ENCODE measurements around the gene EME1. TPM values are rescaled to one million over a fixed set of nuclear protein-coding genes. Genes with fewer than 3 reads are reported as not detected.

The EME1 gene
- total and polyA plus RNA-seq, 2 of the 4 experiments (the other 2 are of a cell fraction), result 9.1 to 9.4 TPM

DNA sequence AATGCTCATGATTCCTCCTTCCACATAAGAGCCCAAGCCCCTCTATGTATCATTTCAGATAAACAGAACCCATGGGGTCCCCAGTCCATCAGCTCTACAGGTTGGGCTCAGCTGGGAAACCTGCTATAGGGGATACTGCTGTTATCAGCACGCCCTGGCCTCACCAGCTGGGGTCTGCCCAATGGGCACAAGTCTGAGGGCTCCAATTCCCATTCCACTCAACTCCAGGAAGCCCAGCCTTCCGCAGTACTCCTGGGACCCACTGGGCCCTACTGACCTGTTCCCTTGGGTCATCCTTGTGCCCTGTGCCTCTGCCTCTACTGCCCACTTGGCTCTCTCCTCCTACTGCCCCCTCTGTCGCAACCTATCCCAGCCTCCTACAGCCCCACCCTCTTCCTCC is 43.3 kb upstream of the EME1 start (continued):
- TF ChIP-seq MAZ (IDR thresholded peaks at IDR 0.05; ENCODE audit: borderline replicate concordance, low read depth, low read length), result no peak
- no peak for TF ChIP-seq RAD21 (IDR thresholded peaks at IDR 0.05; ENCODE audit: low read length)
- TF ChIP-seq POLR2A (IDR thresholded peaks at IDR 0.05; ENCODE audit: low read depth, low read length), result no peak
- TF ChIP-seq MAFK (IDR thresholded peaks at IDR 0.05; ENCODE audit: low read depth, low read length), result no peak

DNA sequence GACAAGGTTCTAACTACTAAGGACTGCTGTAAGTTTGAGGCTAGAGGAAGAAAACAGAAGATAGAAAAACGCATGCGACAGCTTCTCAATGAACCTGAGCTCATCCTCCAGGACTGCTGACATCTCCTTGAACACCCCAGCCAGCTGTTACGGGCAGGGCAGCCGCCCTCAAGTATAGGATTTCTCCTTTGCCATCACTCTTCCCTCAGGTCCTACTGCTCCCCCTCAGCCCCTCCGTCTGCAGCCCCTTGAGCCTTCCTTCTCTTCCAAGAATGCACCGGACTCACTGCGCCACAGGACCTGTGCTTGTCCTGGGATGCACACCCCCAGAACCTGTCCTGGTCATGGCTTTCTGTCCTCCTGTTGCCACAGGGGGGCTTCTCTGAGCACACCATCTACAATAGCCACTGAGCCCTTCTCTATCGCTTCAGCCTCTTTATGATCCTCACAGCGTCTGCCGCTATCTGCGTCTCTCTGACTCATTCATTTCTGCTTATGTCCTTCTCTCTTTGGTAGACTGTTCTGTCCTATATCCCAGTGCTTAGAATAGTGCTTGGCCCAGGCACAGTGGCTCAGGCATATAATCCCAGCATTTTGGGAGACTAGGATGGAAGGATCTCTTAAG is 42.8 kb upstream of the EME1 start:
- WGBS, 2 experiments (ENCODE audit: extremely low coverage in 2 of 2, insufficient read length in 1 of 2), result 100% methylated on average over 3 of the region's 11 CpGs; no CpG with 5 or more reads in 1 of the 2 experiments
- Histone ChIP-seq H2BK20ac (ENCODE audit: low read depth, low read length) (no peak overlapping the region), H3K9me1 (ENCODE audit: insufficient read depth, low read length) (peaks cover 4% of the 10 kb centered on the region), H4K91ac (ENCODE audit: insufficient read depth, low read depth, low read length) (no peak overlapping the region), H2AK9ac (replicated peaks; ENCODE audit: low read depth, low read length, poor library complexity) (no peak overlapping the region), H3K9ac (ENCODE audit: low read depth, low read length) (no peak overlapping the region), H3K4me1 (ENCODE audit: control insufficient read depth, insufficient read depth, low read length) (no peaks in the 10 kb centered on the region; the same call in 1 of the 2 replicates), H3K14ac (replicated peaks; ENCODE audit: low read depth, low read length) (no peak overlapping the region), H2BK120ac (ENCODE audit: low read depth, low read length) (no peak overlapping the region), H3K56ac (ENCODE audit: extremely low read depth, insufficient read depth, low read length) (no peak overlapping the region), H4K5ac (ENCODE audit: low read depth, low read length) (no peak overlapping the region), H3K4me2 (ENCODE audit: low read depth, low read length) (no peak overlapping the region), H3K27ac (ENCODE audit: insufficient read depth, low read length) (no peak overlapping the region), H2AFZ (replicated peaks; ENCODE audit: low read length, poor library complexity) (no peak overlapping the region), H4K8ac (ENCODE audit: low read depth in 2 of 2, low read length in 2 of 2) (no peak overlapping the region), H3K36me3 (ENCODE audit: control insufficient read depth, insufficient read depth, low read length) (no peaks in the 10 kb centered on the region), H3K18ac (ENCODE audit: low read depth, low read length) (no peak overlapping the region), H3K4ac (ENCODE audit: low read depth, low read length) (no peak overlapping the region), H3K9me3 (ENCODE audit: control insufficient read depth, insufficient read depth, low read length) (no peaks in the 10 kb centered on the region), H2AK5ac (ENCODE audit: low read depth, low read length) (no peak overlapping the region), H4K20me1 (ENCODE audit: insufficient read depth, low read length) (no peaks in the 10 kb centered on the region), H3K23ac (ENCODE audit: low read depth, low read length) (no peak overlapping the region), H3K79me1 (ENCODE audit: low read depth in 1 of 2, low read length in 2 of 2) (no peaks in the 10 kb centered on the region), H3K4me3 (ENCODE audit: insufficient read depth, low read depth, low read length) (no peak overlapping the region), H2BK15ac (ENCODE audit: low read depth, low read length) (no peak overlapping the region), H2BK5ac (ENCODE audit: low read depth, low read length, poor library complexity, severe bottlenecking) (no peak overlapping the region), H3K27me3 (ENCODE audit: control insufficient read depth, insufficient read depth, low read length) (no peaks in the 10 kb centered on the region)
- intact Hi-C loops (cut with micrococcal nuclease) (no loop called here), in situ Hi-C loops (cut with MboI; ENCODE audit: low sequenced_read_pairs) (no loop called here), dilution Hi-C loops (cut with HindIII; ENCODE audit: low sequenced_read_pairs, unreplicated experiment) (no loop called here)
- ChIA-PET CTCF (no interaction called here), POLR2A (ENCODE audit: unreplicated experiment) (no interaction called here)
- DNase-seq, result no peak
- BruUV-seq (replicated peaks), result no TSS peak
- no peak for ATAC-seq (ENCODE audit: low read depth)
- no peak for TF ChIP-seq POLR2A (IDR thresholded peaks at IDR 0.05; ENCODE audit: low read depth, low read length)
- no peak for TF ChIP-seq CHD1 (IDR thresholded peaks at IDR 0.05; ENCODE audit: low read depth, low read length)
- no peak for TF ChIP-seq NFE2L2 (IDR thresholded peaks at IDR 0.05; ENCODE audit: low read depth, low read length)
- TF ChIP-seq MAZ (IDR thresholded peaks at IDR 0.05; ENCODE audit: borderline replicate concordance, low read depth, low read length), result no peak
- no peak for TF ChIP-seq BHLHE40 (IDR thresholded peaks at IDR 0.05; ENCODE audit: low read depth, low read length)
- no peak for TF ChIP-seq MAFK (IDR thresholded peaks at IDR 0.05; ENCODE audit: low read depth, low read length)
- TF ChIP-seq SMC3 (IDR thresholded peaks at IDR 0.05; ENCODE audit: low read depth, low read length), result no peak
- TF ChIP-seq RCOR1 (IDR thresholded peaks at IDR 0.05; ENCODE audit: insufficient replicate concordance, low read length), result no peak
- TF ChIP-seq FOS (IDR thresholded peaks at IDR 0.05; ENCODE audit: low read depth, low read length), result no peak
- TF ChIP-seq MXI1 (IDR thresholded peaks at IDR 0.05; ENCODE audit: borderline replicate concordance, low read depth, low read length), result no peak
- TF ChIP-seq ELK1 (IDR thresholded peaks at IDR 0.05; ENCODE audit: borderline replicate concordance, low read depth, low read length), result no peak
- no peak for TF ChIP-seq RFX5 (IDR thresholded peaks at IDR 0.05; ENCODE audit: low read depth, low read length)
- no peak for TF ChIP-seq USF2 (IDR thresholded peaks at IDR 0.05; ENCODE audit: low read depth, low read length)
- TF ChIP-seq CEBPB (IDR thresholded peaks at IDR 0.05; ENCODE audit: low read depth, low read length), result no peak
- no peak for TF ChIP-seq RAD21 (IDR thresholded peaks at IDR 0.05; ENCODE audit: low read length)
